Esophagus muscularis mucosa (tissue), 4 donors: ENCODE measurements around the gene MYO16.

Experiments
- CTCF ChIP-seq, 3 experiments: fragments of 200-600 bp in 2 of 3; fragments of 450-650 bp in 1 of 3; sonication (generic) in 2 of 3; IDR thresholded peaks; one replicate each; pipeline ENCODE4 v1.5.1; 2017 to 2019; ENCODE audit warnings: antibody characterized with exemption in 3 of 3, mild to moderate bottlenecking in 2 of 3, moderate library complexity in 1 of 3
- EP300 ChIP-seq: sonication (generic); formaldehyde crosslinking; IDR thresholded peaks from one replicate; pipeline ENCODE4 v1.6.1; 2017; ENCODE audit warnings: antibody characterized with exemption
- POLR2A ChIP-seq: fragments of 450-650 bp; IDR thresholded peaks from one replicate; pipeline ENCODE4 v1.6.1; 2017; ENCODE audit warnings: antibody characterized with exemption, moderate library complexity, mild to moderate bottlenecking, low read depth

DNA sequence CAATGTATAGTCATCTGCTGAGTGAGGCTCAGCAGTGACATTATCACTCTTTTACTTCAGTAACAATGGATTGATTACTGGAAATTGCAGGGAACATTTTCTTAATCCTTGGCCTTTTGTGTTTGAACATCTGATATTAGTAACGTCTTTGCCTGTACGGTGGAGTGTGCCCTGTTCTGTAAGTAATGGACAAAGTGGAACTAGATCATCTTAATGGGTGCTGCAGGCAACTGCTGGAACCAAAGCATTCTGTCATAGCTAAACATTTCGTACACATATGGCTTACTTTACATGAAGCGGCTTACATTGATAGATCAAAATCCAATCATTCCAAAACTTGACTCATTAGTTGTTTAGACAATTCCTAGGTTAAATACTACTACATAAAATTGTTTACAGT, 114.1 kb downstream of the MYO16 start:
- TF ChIP-seq CTCF (IDR thresholded peaks at IDR 0.05) (no peak), POLR2A (no peak), EP300 (no peak)
